ENCODE results near the gene PSAPL1.

- TF ChIP-seq POLR2AphosphoS5 (IDR thresholded peaks at IDR 0.05) (no peak), CTCF (IDR thresholded peaks at IDR 0.05) (no peak), POLR2A (IDR thresholded peaks at IDR 0.05) (no peak)
Measured at GRCh38 chr4:7424553-7425111, 10.1 kb downstream of the PSAPL1 start.
